Measurements from ENCODE around the gene MEX3D. TPM values are rescaled to one million over a fixed set of nuclear protein-coding genes. Genes with fewer than 3 reads are reported as not detected.

Gene MEX3D
- total RNA-seq, 2 donors from 2014 or later, result 31.9 to 54.3 TPM

DNA sequence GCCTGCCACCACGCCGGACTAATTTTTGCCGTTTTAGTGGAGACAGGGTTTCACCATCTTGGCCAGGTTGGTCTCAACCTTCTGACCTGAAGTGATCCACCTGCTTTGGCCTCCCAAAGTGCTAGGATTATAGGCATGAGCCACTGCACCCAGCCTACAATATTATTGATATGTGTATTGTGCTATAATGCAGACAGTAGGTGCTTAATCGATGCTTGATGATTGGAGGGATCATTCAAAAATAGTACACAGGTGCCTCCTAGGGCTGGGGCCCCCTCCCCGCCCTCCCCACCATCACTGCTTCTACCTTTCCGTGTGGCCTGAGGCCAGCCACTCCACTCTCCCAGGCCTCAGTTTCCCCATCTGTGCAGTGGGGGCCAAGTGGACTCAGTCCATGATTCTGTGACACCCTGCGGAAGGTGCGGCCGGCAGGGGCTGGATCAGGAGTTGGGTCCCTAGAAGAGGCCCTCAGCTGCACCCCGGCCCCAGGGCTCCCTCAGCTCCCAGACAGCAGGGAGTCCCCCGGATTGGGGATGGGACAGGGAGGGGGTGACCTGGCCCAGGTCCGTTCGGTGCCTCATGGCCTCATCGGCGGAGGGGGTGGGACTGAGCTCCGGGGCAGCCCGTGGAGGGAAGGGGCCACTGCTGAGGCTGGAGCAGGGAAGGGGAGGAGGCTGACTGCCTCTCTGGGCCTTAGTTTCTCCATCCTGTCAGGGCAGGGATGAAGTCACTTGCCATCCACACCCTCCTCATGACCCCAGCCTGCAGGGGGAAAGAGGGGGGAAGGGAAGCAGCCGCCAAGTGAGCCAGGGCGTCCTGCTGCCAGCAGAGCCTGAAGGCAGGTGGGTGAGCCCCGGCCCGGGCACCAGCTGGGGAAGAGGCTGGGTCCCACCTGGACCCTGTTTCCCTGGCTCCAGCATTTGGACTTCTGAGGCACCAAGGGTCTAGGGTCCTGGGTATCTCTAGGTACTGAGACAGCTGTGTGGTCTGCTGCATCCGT, 56.5 kb downstream of the MEX3D start:
- TF ChIP-seq, protein P1, sequence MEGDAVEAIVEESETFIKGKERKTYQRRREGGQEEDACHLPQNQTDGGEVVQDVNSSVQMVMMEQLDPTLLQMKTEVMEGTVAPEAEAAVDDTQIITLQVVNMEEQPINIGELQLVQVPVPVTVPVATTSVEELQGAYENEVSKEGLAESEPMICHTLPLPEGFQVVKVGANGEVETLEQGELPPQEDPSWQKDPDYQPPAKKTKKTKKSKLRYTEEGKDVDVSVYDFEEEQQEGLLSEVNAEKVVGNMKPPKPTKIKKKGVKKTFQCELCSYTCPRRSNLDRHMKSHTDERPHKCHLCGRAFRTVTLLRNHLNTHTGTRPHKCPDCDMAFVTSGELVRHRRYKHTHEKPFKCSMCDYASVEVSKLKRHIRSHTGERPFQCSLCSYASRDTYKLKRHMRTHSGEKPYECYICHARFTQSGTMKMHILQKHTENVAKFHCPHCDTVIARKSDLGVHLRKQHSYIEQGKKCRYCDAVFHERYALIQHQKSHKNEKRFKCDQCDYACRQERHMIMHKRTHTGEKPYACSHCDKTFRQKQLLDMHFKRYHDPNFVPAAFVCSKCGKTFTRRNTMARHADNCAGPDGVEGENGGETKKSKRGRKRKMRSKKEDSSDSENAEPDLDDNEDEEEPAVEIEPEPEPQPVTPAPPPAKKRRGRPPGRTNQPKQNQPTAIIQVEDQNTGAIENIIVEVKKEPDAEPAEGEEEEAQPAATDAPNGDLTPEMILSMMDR (IDR thresholded peaks at IDR 0.05), result no peak

DNA sequence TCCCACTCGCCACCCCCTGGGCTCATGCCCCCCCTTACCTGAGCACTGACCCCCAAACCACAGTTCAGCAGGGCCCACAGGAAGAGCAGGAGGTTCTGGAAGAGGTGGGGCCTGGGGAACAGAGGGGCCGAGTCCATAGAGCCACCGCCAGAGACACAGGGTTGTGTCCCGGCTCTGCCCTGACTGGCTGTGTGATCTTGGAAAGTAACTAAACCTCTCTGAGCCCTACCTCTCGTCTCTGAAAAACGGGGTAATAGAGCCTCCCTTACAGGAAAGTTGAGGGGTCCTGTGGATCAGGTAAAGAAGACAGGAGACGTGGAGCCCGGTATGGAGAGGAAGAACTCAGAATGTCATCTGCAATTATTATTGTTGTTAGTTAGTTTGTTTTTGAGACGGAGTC, 57.3 kb downstream of the MEX3D start:
- no peak overlapping the region for H3K4me3 ChIP-seq
- H3K27ac ChIP-seq, result no peak overlapping the region
- intact Hi-C loops (cut with DNase I), result loop anchor here (10.0 kb wide), 1 partner anchor 226 kb away; the partner anchor contains the start of gene EFNA2

More for the DNA sequence above, 56.5 kb downstream of the MEX3D start:
- Histone ChIP-seq H3K27me3 (peaks cover 4% of the 10 kb centered on the region), H3K36me3 (no peaks in the 10 kb centered on the region), H3K27ac (no peak overlapping the region), H3K4me3 (no peak overlapping the region), H3K4me1 (no peaks in the 10 kb centered on the region), H3K9me3 (no peaks in the 10 kb centered on the region), H3K9ac (ENCODE audit: low read depth in 2 of 2, low read length in 2 of 2) (no peak overlapping the region)
- no peak for DNase-seq
- intact Hi-C loops (cut with DNase I), result loop anchor here (10.0 kb wide), 1 partner anchor 227 kb away; the partner anchor contains the start of gene EFNA2

DNA sequence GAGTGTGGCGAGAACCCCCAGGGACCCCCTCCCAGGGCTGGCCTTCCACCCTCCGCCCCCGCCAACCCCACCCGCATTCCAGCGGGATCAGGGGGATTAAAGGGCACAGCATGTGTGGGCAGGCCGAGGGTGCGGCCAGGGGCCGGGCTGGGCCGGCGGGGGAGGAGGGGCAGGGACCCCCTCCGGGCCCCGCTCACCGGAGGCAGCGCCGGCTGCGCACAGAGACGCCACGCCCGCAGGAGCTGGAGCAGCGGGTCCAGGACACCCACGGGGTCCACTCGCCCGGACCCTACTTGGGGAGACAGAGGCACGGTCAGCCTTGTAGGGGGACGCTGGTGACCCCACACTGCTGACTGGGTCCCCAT, 57.7 kb downstream of the MEX3D start:
- Histone ChIP-seq H3K4me1 (no peaks in the 10 kb centered on the region), H3K36me3 (no peaks in the 10 kb centered on the region), H3K9ac (ENCODE audit: low read depth in 2 of 2, low read length in 2 of 2) (peak overlapping the region in 1 of 2 donors; percentile 12), H3K9me3 (no peaks in the 10 kb centered on the region), H3K27ac (no peak overlapping the region), H3K27me3 (peaks cover 4% of the 10 kb centered on the region), H3K4me3 (no peak overlapping the region)
- no peak for DNase-seq
- TF ChIP-seq, protein P1 (IDR thresholded peaks at IDR 0.05), result no peak
- intact Hi-C loops (cut with DNase I), result loop anchor here (10.0 kb wide), 1 partner anchor 226 kb away; the partner anchor contains the start of gene EFNA2

More for the DNA sequence above, 57.3 kb downstream of the MEX3D start:
- Histone ChIP-seq H3K36me3 (no peaks in the 10 kb centered on the region), H3K9ac (ENCODE audit: low read depth in 2 of 2, low read length in 2 of 2) (peak overlapping the region in 1 of 2 donors; percentile 12), H3K9me3 (no peaks in the 10 kb centered on the region), H3K27me3 (peaks cover 4% of the 10 kb centered on the region), H3K4me1 (no peaks in the 10 kb centered on the region)
- TF ChIP-seq, protein P1 (IDR thresholded peaks at IDR 0.05), result no peak
- no peak for DNase-seq

DNA sequence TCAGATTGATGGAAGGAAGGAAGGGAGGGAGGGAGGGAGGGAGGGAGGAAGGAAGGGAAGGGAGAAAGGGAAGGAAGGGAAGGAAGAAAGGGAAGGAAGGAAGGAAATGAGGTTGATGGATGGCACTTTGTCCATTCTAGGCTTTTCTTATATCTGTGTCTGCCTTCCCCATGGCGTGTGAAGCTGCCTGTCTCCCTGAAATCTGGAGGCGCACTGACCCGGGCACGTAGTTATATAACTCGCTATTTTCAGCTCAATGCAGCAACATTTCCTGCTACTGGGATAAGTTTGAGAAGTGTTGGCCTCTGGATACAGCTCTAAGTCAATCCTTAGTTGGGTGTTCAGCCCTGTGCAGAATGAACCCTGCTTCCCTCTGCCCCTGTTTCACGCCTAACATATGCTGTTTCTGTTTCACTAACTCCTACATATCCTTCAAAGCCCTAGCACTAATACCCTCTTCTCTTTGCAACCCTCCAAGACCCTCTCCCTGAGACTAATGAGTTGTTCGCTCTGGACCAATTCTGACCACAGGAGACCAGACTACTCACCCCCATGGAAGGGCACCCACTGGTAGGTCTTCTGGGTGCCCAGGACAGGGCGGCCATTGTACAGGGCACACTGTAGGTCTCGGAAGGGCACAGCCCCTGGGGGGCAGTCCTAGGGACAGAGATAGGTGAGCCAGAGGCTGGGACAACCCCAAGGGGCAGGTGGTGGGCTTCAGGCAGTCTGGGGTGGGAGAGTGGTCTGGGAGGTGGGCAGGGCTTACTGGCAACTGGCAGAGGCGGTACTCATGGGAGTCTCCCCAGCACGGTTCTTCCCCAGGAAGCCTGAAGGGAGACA, 58.3 kb downstream of the MEX3D start:
- H3K9me3 ChIP-seq, result no peaks in the 10 kb centered on the region
- H3K27me3 ChIP-seq, result peaks cover 4% of the 10 kb centered on the region
- TF ChIP-seq, protein P1 (IDR thresholded peaks at IDR 0.05), result no peak
- H3K36me3 ChIP-seq, result no peaks in the 10 kb centered on the region
- intact Hi-C loops (cut with DNase I), result loop anchor here (10.0 kb wide), 1 partner anchor 225 kb away; the partner anchor contains the start of gene EFNA2
- no peak overlapping the region for H3K4me3 ChIP-seq
- no peak for DNase-seq
- H3K27ac ChIP-seq, result no peak overlapping the region
- H3K4me1 ChIP-seq, result no peaks in the 10 kb centered on the region
- H3K9ac ChIP-seq (ENCODE audit: low read depth in 2 of 2, low read length in 2 of 2), result peak overlapping the region in 1 of 2 donors; percentile 34

DNA sequence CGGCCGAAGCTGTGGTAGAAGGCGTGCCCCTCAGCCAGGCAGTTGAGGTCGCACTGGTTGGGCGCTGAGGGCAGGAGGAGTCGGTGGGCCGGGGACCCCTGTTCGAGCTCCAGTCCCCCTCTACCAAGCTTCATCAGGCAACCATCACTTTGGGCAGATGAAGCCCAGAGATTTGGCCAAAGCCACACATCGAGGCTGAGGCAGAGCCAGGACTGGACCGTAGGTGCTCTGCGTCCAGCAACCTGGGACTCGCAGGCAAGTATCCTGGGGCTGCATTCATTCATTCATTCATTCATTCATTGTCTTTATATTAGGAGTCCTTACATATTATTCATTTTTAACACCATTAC, 59.6 kb downstream of the MEX3D start:
- intact Hi-C loops (cut with DNase I), result no loop called here
- Histone ChIP-seq H3K27ac (no peak overlapping the region), H3K9me3 (no peaks in the 10 kb centered on the region), H3K27me3 (peaks cover 13% of the 10 kb centered on the region), H3K4me3 (peak overlapping the region; percentile 32), H3K9ac (ENCODE audit: low read depth in 2 of 2, low read length in 2 of 2) (peak overlapping the region in 1 of 2 donors; percentile 24), H3K4me1 (peaks cover 2% of the 10 kb centered on the region), H3K36me3 (no peaks in the 10 kb centered on the region)
- TF ChIP-seq, protein P1 (IDR thresholded peaks at IDR 0.05), result no peak
- no peak for DNase-seq
